Measurements from ENCODE around the gene L1TD1. TPM values are rescaled to one million over a fixed set of nuclear protein-coding genes. Genes with fewer than 3 reads are reported as not detected.

L1TD1 gene
- total RNA-seq, 2 donors from 2014 or later = 0.52 TPM; not detected in 1

DNA sequence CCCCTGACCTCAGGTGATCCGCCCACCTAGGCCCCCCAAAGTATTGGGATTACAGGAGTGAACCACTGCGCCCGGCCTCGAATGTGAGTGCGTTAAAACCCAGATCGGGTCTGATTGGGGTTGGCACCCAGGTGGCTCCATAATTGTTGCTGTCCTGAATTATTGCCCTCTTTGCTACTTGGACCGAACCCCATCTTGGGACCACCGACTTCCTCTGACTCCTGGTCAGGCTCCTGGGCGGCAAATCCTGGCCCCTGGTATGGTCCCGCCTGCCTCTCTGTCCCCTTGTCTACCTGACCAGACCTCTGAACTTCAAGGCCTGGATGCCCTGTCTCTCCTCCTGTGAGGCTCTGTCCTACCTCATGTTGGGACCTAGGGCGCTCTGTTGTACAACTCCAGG is 32.8 kb downstream of the L1TD1 start:
- Histone ChIP-seq H3K36me3 (replicated peaks in 1 of 2; ENCODE audit: insufficient read depth in 1 of 2, low read depth in 2 of 2) (no peaks in the 10 kb centered on the region), H3K4me1 (no peaks in the 10 kb centered on the region), H3K4me3 (no peak overlapping the region), H3K27me3 (no peaks in the 10 kb centered on the region), H3K9me3 (no peaks in the 10 kb centered on the region), H3K27ac (no peak overlapping the region)
- intact Hi-C loops (cut with DNase I) = no loop called here
- no peak for DNase-seq
- TF ChIP-seq CTCF (IDR thresholded peaks at IDR 0.05) (no peak), POLR2A (IDR thresholded peaks at IDR 0.05) (no peak)
- 74 to 81% methylated on average over 10 to 11 of the region's 11 CpGs for WGBS, 2 donors
- ATAC-seq = no peak

DNA sequence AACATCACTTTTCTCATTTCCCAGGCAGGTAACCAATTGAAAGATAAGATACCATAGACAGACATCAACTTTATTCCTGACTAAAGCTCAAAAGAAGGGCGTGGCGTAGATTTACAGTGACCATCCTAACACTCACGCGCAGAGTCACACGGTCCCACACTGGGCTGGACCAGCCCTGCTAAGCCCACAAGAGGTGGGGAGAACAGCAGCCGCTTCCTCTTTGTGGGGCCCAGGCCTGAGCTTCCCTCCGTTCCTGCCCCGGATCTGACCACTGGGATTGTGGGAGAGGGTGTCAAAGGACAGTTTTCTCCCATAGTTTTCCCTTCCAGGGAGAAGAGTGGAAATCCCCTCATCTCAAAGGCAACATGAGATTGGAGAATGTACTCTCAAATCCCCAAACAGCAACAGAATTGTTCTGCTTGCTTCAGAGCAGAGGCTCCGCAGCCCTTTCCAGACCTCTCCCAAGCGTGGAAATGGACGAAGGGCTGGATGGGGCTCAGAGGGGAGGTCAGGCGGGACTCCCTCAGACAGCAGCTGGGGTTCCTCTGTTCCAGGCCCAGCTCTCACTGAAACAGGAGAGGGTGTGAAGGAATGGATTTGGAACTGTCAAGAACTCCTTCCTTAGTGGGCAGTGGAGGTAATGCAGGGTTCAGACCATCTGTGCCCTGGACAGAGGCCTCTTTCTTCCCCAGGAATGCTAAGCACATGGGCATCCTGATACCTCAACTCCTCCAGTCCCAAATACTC is 33.7 kb downstream of the L1TD1 start:
- ATAC-seq = no peak
- intact Hi-C loops (cut with DNase I) = no loop called here
- 90 to 95% methylated on average over 12 of the region's 12 CpGs for WGBS, 2 donors
- H3K36me3 ChIP-seq (replicated peaks in 1 of 2; ENCODE audit: insufficient read depth in 1 of 2, low read depth in 2 of 2) = no peaks in the 10 kb centered on the region
- H3K4me1 ChIP-seq = no peaks in the 10 kb centered on the region
- H3K4me3 ChIP-seq = no peak overlapping the region
- TF ChIP-seq CTCF (IDR thresholded peaks at IDR 0.05) (no peak), POLR2A (IDR thresholded peaks at IDR 0.05) (no peak)
- no peaks in the 10 kb centered on the region for H3K9me3 ChIP-seq
- DNase-seq = no peak
- no peaks in the 10 kb centered on the region for H3K27me3 ChIP-seq
- no peak overlapping the region for H3K27ac ChIP-seq

- Histone ChIP-seq H3K4me3 (no peak overlapping the region), H3K27ac (no peak overlapping the region), H3K27me3 (no peaks in the 10 kb centered on the region), H3K4me1 (no peaks in the 10 kb centered on the region), H3K36me3 (replicated peaks in 1 of 2; ENCODE audit: insufficient read depth in 1 of 2, low read depth in 2 of 2) (no peaks in the 10 kb centered on the region), H3K9me3 (no peaks in the 10 kb centered on the region)
- intact Hi-C loops (cut with DNase I) = no loop called here
- no peak for TF ChIP-seq CTCF (IDR thresholded peaks at IDR 0.05)
- TF ChIP-seq POLR2A (IDR thresholded peaks at IDR 0.05) = no peak
- 69 to 74% methylated on average over 4 of the region's 4 CpGs for WGBS, 2 donors
- DNase-seq (no peak), ATAC-seq (no peak)
Observed at GRCh38 chr1:62228883-62229187, 34.2 kb downstream of the L1TD1 start.

- Histone ChIP-seq H3K4me1 (no peaks in the 10 kb centered on the region), H3K27me3 (no peaks in the 10 kb centered on the region), H3K4me3 (no peak overlapping the region), H3K9me3 (no peaks in the 10 kb centered on the region), H3K27ac (no peak overlapping the region), H3K36me3 (replicated peaks in 1 of 2; ENCODE audit: insufficient read depth in 1 of 2, low read depth in 2 of 2) (no peaks in the 10 kb centered on the region)
- WGBS, 2 donors = 81 to 83% methylated on average over 3 of the region's 3 CpGs
- ATAC-seq (no peak), DNase-seq (no peak)
- intact Hi-C loops (cut with DNase I) = no loop called here
- no peak for TF ChIP-seq POLR2A (IDR thresholded peaks at IDR 0.05)
- no peak for TF ChIP-seq CTCF (IDR thresholded peaks at IDR 0.05)
Observed at GRCh38 chr1:62229468-62229867, 34.8 kb downstream of the L1TD1 start.

GRCh38 chr1:62229932-62230331 is 35.3 kb downstream of the L1TD1 start:
- H3K4me3 ChIP-seq = no peak overlapping the region
- no peaks in the 10 kb centered on the region for H3K9me3 ChIP-seq
- WGBS, 2 donors = 39 to 52% methylated on average over 2 of the region's 2 CpGs
- H3K36me3 ChIP-seq (replicated peaks in 1 of 2; ENCODE audit: insufficient read depth in 1 of 2, low read depth in 2 of 2) = no peaks in the 10 kb centered on the region
- ATAC-seq (no peak), DNase-seq (no peak)
- no peaks in the 10 kb centered on the region for H3K27me3 ChIP-seq
- TF ChIP-seq POLR2A (IDR thresholded peaks at IDR 0.05) (no peak), CTCF (IDR thresholded peaks at IDR 0.05) (no peak)
- intact Hi-C loops (cut with DNase I) = no loop called here
- no peak overlapping the region for H3K27ac ChIP-seq
- no peaks in the 10 kb centered on the region for H3K4me1 ChIP-seq

Measured in body of pancreas (tissue), 4 donors.